22Rv1 (cell line): Measurements from ENCODE around the gene ESPL1.

ENCODE experiments used
- ZFX ChIP-seq: fragments of 450-650 bp; IDR thresholded peaks from 2 replicates; pipeline ENCODE4 v1.6.1; 2017; ENCODE audit warnings: antibody characterized with exemption, borderline replicate concordance
- TF ChIP-seq, protein P1 (sequence below): fragments of 450-650 bp; IDR thresholded peaks from 2 replicates; pipeline ENCODE4 v1.5.1; 2017; ENCODE audit warnings: mild to moderate bottlenecking

DNA sequence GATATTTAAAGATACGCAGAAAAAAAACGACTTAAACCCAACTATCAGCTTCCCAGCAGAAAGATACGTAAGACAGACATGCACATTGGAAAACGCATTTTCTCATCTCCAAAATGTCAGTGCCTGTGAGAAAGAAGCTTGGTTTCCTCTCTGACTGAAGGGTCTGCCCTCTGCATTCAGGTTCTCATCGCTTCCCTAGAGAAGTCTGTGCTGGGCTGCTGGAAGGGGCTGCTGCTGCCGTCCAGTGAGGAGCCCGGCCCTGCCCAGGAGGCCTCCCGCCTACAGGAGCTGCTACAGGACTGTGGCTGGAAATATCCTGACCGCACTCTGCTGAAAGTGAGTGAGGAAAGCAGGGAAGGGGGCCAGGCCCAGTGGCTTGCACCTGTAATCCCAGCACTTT, 22.6 kb downstream of the ESPL1 start:
- TF ChIP-seq, protein P1, sequence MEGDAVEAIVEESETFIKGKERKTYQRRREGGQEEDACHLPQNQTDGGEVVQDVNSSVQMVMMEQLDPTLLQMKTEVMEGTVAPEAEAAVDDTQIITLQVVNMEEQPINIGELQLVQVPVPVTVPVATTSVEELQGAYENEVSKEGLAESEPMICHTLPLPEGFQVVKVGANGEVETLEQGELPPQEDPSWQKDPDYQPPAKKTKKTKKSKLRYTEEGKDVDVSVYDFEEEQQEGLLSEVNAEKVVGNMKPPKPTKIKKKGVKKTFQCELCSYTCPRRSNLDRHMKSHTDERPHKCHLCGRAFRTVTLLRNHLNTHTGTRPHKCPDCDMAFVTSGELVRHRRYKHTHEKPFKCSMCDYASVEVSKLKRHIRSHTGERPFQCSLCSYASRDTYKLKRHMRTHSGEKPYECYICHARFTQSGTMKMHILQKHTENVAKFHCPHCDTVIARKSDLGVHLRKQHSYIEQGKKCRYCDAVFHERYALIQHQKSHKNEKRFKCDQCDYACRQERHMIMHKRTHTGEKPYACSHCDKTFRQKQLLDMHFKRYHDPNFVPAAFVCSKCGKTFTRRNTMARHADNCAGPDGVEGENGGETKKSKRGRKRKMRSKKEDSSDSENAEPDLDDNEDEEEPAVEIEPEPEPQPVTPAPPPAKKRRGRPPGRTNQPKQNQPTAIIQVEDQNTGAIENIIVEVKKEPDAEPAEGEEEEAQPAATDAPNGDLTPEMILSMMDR, result no peak
- TF ChIP-seq ZFX, result no peak
